GM18505 (cell line): ENCODE results near the gene AKAP7.

Source experiments
- ATAC-seq: cut with Tn5 transposase; IDR thresholded peaks from one replicate; pipeline ENCODE4 v1.9.1; 2021; ENCODE audit not compliant: unreplicated experiment
- POLR2A ChIP-seq: IDR thresholded peaks from 4 replicates; pipeline ENCODE4 v1.6.1; 2011; ENCODE audit warnings: borderline replicate concordance; ENCODE audit not compliant: insufficient read depth, insufficient read length; ENCODE audit errors: extremely low read depth

AKAP7 gene

GRCh38 chr6:131331151-131331550, 195.9 kb downstream of the AKAP7 start:
- no peak for ATAC-seq
- no peak for TF ChIP-seq POLR2A

GRCh38 chr6:131331873-131332781, 196.9 kb downstream of the AKAP7 start:
- ATAC-seq, result no peak

More at GRCh38 chr6:131331873-131332781, 196.9 kb downstream of the AKAP7 start:
- no peak for TF ChIP-seq POLR2A
